SW 1271 (cell line): Measurements from ENCODE around the gene CCR5.

Source experiments
- DNase-seq, 2 experiments: peaks; one replicate each; lab custom pipeline; 2025; lab: John Stamatoyannopoulos, UW

The CCR5 gene

GRCh38 chr3:46408853-46409252 is 38.1 kb downstream of the CCR5 start:
- no peak for DNase-seq

GRCh38 chr3:46409739-46410489 is 39.2 kb downstream of the CCR5 start:
- no peak for DNase-seq

DNA sequence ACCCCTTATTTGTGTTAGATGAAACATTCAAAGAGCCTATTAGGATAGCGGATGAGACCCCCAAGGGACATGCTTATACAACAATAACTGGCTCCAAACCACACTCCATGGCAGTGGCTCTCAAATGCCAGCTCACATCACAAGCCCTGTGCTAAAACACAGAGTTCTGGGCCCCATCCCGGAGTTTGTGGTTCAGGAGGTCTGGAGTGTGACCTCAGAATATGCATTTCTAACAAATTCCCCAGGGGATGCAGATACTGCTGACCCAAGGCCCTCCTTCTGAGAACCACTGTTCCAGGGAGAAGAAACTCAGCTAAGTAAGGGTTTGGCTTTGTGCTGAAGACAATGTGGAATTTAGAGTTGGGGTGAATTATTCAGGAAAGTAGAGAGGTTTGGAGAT is 39.9 kb downstream of the CCR5 start:
- DNase-seq, result no peak

DNA sequence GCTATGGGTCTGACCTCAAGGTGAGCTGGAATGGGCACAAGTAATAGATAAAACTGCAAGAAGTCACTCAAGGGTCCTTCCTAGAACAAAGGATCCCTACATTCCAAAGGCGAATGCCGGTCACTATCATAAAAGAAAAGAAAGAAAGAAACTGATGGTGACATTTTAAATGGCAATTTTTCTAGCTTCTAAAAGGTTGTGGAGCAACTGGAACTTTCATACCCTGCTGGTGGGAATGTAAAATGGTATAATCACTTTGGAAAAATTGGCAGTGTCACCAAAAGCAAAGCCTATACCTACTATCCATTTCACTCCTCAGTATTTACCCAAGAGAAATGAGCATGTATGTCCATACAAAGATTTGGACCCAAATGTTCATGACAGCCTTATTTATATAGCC is 40.5 kb downstream of the CCR5 start:
- no peak for DNase-seq

- no peak for DNase-seq
These were observed 42.1 kb downstream of the CCR5 start for GRCh38 chr3:46412786-46413298.

GRCh38 chr3:46413951-46414350 is 43.2 kb downstream of the CCR5 start:
- DNase-seq, result no peak

- no peak for DNase-seq
These were observed 44.0 kb downstream of the CCR5 start for GRCh38 chr3:46414739-46415138.

DNA sequence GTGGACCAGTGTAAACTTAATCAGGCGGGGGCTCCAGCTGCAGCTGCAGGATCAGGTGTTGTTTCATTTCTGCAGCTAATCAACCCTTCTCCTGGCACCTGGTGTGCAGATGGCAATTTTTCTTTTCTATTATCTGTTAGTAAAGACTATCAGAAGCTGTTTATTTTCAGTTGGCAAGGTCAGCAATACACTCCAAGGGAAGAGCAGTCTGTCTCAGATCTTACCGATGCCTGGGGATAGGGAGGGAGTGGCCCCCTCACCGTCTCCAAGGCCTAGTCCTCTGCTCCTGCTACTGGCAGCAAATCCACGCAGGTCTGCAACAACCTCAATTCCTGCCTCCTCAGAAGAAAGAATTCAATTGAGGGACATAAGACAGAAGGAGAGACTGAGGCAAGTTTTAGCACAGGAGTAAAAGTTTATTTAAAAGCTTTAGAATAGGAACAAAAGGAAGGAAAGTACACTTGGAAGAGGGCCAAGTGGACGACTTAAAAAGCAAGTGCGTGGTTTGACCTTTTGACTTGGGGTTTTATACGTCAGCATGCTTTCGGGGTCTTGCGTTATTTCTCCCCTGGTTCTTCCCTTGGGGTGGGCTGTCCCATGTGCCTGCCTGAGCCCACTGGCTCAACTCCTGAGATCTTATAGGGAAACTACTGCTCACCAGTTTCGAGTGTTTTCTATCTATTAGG is 45.5 kb downstream of the CCR5 start:
- DNase-seq, result no peak

GRCh38 chr3:46416811-46417510 is 46.2 kb downstream of the CCR5 start:
- no peak for DNase-seq

GRCh38 chr3:46417841-46418611 is 47.3 kb downstream of the CCR5 start:
- no peak for DNase-seq

GRCh38 chr3:46419816-46420215 is 49.1 kb downstream of the CCR5 start:
- DNase-seq, result no peak

DNA sequence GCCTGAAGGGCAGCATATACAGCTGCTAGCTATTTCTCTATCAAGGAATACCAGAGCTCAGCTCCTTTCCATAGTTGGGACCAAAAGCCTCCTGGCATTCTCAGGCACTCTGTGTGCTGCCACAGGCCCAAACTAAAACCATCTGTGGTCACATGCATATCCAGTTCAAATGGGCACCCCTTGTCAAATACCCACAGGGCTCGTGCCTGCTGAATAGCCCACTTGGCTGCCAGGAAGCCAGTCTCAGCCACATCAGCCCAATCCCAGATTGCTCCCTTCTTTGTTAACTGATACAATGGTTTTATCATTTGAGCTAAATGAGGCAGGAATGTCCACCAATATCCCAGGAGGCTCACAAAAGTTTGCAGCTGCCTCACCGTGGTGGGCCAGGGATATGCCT is 50.2 kb downstream of the CCR5 start:
- DNase-seq, result no peak

DNA sequence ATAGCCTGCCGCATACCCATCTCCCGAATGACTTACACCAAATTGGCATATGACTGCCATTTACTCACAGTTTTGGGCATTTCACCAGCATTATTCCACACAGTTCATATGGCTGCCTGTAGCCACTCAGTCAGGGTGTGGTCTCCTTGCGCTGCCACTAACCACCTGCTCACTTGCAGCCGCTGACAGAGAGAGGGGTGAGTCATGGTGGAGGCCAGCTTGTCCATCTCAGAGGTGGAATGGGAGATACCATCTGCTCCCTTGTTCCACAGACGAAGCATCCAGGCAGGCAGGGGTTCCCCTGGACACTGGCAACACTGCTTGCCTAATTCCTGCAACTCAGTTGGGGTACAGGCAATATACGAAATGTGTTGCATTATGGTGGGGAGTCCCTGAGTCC is 51.9 kb downstream of the CCR5 start:
- no peak for DNase-seq

DNA sequence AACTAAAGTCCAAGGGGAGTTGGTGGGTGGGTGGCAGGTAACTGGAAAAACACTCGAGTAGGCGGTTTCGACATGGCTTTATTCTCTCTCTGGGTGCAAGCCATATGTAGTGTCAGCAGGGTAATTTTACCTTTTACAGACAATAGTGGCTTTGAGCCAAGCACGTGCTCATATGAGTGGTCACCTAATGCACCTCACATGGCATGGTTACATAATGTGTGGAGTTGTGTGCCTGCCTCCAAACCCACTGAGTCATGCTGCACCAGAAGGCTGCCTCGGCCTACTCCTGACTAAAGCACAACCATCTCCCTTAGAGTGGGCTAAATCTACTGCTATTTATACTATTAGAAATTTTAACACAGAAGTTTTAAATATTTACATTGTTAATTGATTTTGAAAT is 52.8 kb downstream of the CCR5 start:
- no peak for DNase-seq
